Lower leg skin (tissue), 4 donors: Measurements from ENCODE around the gene CABCOCO1. TPM values are rescaled to one million over a fixed set of nuclear protein-coding genes. Genes with fewer than 3 reads are reported as not detected.

Source experiments
- DNase-seq, 2 donors: peaks; one replicate each; pipeline ENCODE4 v3.0.0-alpha.2; 2019; ENCODE audit warnings: low spot score in 2 of 2
- H3K4me3 ChIP-seq: fragments of 200-600 bp; sonication (generic); 2 replicates; pipeline ENCODE4 v1.5.1; 2017; ENCODE audit warnings: mild to moderate bottlenecking, low read depth; ENCODE audit not compliant: poor library complexity, severe bottlenecking
- CTCF ChIP-seq, 3 donors: fragments of 450-650 bp; IDR thresholded peaks; one replicate each; pipeline ENCODE4 v1.5.1; 2016; ENCODE audit warnings: antibody characterized with exemption in 3 of 3, mild to moderate bottlenecking in 3 of 3, moderate library complexity in 2 of 3
- POLR2A ChIP-seq, 2 donors: fragments of 450-650 bp; IDR thresholded peaks; one replicate each; pipeline ENCODE4 v1.6.1; 2016 to 2017; ENCODE audit warnings: antibody characterized with exemption in 2 of 2, mild to moderate bottlenecking in 1 of 2, moderate library complexity in 1 of 2
- WGBS, 2 donors: methylation state at CpG; one replicate each; pipeline ENCODE4 v1.1.5; 2018; 5-methylcytosine and 5-hydroxymethylcytosine counted together
- intact Hi-C: fragments of 100-400 bp; cut with DNase I; formaldehyde crosslinking; loops from one replicate; pipeline ENCODE4 v1.15.0; 2023; ENCODE audit warnings: low total_unique reads
- total RNA-seq, 4 donors: library from RNA; depleted of rRNA; stranded (reverse); fragments of >200 nt; gene quantifications; one replicate each; pipeline ENCODE4 v1.1.0, GENCODE V29; 2016

The CABCOCO1 gene
- total RNA-seq, 4 donors from 2014 or later, result 0.46 TPM; not detected in 3

GRCh38 chr10:61765176-61766087 lies 102.7 kb downstream of the CABCOCO1 start:
- intact Hi-C loops, result no loop called here
- no peak for TF ChIP-seq CTCF (IDR thresholded peaks at IDR 0.05)
- no peak for TF ChIP-seq POLR2A (IDR thresholded peaks at IDR 0.05)
- no peak for DNase-seq
- WGBS, 2 donors, result 67 to 69% methylated on average over 9 of the region's 9 CpGs
- H3K4me3 ChIP-seq, result no peak overlapping the region

- intact Hi-C loops, result no loop called here
- DNase-seq, result no peak
- no peak overlapping the region for H3K4me3 ChIP-seq
- WGBS, 2 donors, result 26 to 52% methylated on average over 1 of the region's 1 CpG
- TF ChIP-seq POLR2A (IDR thresholded peaks at IDR 0.05) (no peak), CTCF (IDR thresholded peaks at IDR 0.05) (no peak)
Measured at GRCh38 chr10:61766927-61767326, 104.2 kb downstream of the CABCOCO1 start.

- TF ChIP-seq POLR2A (IDR thresholded peaks at IDR 0.05) (no peak), CTCF (IDR thresholded peaks at IDR 0.05) (no peak)
- intact Hi-C loops, result no loop called here
- no peak for DNase-seq
- WGBS, 2 donors, result 91 to 92% methylated on average over 3 of the region's 3 CpGs
- H3K4me3 ChIP-seq, result no peak overlapping the region
Measured at GRCh38 chr10:61774031-61774430, 111.3 kb downstream of the CABCOCO1 start.

- no peak for DNase-seq
- intact Hi-C loops, result no loop called here
- no peak for TF ChIP-seq POLR2A (IDR thresholded peaks at IDR 0.05)
- TF ChIP-seq CTCF (IDR thresholded peaks at IDR 0.05), result no peak
- WGBS, 2 donors, result 63 to 78% methylated on average over 2 of the region's 2 CpGs
- no peak overlapping the region for H3K4me3 ChIP-seq
Measured at GRCh38 chr10:61775111-61775510, 112.4 kb downstream of the CABCOCO1 start.

GRCh38 chr10:61776615-61777266 lies 114.0 kb downstream of the CABCOCO1 start:
- H3K4me3 ChIP-seq, result no peak overlapping the region
- no peak for TF ChIP-seq CTCF (IDR thresholded peaks at IDR 0.05)
- TF ChIP-seq POLR2A (IDR thresholded peaks at IDR 0.05), result no peak
- intact Hi-C loops, result no loop called here
- WGBS, 2 donors, result 92 to 98% methylated on average over 7 of the region's 7 CpGs
- no peak for DNase-seq
